Renal cortex interstitium (tissue), 15 donors: ENCODE measurements around the gene CHD6. TPM values are rescaled to one million over a fixed set of nuclear protein-coding genes. Genes with fewer than 3 reads are reported as not detected.

Experiments used
- DNase-seq, 11 donors: peaks; one replicate each; pipeline ENCODE4 v3.0.0-alpha.2; 2013; ENCODE audit warnings: low read depth in 9 of 11, low spot score in 4 of 11; ENCODE audit errors: extremely low read depth in 1 of 11
- long read RNA-seq, 16 experiments: transcript quantifications; one replicate each; lab custom pipeline, GENCODE V29; 2026
- polyA plus RNA-seq, 3 donors: library from polyadenylated mRNA; unstranded; fragments of 120-200 nt; gene quantifications; one replicate each; pipeline ENCODE4 v1.2.1, GENCODE V29; 2013; ENCODE audit not compliant: insufficient read length in 3 of 3

Gene CHD6, protein sequence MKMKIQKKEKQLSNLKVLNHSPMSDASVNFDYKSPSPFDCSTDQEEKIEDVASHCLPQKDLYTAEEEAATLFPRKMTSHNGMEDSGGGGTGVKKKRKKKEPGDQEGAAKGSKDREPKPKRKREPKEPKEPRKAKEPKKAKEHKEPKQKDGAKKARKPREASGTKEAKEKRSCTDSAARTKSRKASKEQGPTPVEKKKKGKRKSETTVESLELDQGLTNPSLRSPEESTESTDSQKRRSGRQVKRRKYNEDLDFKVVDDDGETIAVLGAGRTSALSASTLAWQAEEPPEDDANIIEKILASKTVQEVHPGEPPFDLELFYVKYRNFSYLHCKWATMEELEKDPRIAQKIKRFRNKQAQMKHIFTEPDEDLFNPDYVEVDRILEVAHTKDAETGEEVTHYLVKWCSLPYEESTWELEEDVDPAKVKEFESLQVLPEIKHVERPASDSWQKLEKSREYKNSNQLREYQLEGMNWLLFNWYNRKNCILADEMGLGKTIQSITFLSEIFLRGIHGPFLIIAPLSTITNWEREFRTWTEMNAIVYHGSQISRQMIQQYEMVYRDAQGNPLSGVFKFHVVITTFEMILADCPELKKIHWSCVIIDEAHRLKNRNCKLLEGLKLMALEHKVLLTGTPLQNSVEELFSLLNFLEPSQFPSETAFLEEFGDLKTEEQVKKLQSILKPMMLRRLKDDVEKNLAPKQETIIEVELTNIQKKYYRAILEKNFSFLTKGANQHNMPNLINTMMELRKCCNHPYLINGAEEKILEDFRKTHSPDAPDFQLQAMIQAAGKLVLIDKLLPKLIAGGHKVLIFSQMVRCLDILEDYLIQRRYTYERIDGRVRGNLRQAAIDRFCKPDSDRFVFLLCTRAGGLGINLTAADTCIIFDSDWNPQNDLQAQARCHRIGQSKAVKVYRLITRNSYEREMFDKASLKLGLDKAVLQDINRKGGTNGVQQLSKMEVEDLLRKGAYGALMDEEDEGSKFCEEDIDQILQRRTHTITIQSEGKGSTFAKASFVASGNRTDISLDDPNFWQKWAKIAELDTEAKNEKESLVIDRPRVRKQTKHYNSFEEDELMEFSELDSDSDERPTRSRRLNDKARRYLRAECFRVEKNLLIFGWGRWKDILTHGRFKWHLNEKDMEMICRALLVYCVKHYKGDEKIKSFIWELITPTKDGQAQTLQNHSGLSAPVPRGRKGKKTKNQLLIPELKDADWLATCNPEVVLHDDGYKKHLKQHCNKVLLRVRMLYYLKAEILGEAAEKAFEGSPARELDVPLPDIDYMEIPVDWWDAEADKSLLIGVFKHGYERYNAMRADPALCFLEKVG (N-terminal part only)
- polyA plus RNA-seq, result 10 to 100 TPM; 45.1 to 55.3 (median 51.1) TPM
- long read RNA-seq, donor 1, transcript CHD6-208 (3 exons, 2,829 nt), result major isoform, 9 of 10 reads
- long read RNA-seq, donor 1, partial matches to known transcripts, result 0 of 10 reads
- long read RNA-seq, donor 1, other reads (novel, unspliced or antisense), result 0 of 10 reads
- long read RNA-seq, donor 2, transcript CHD6-208 (3 exons, 2,829 nt), result major isoform, 5 of 5 reads
- long read RNA-seq, donor 2, partial matches to known transcripts, result 0 of 5 reads
- long read RNA-seq, donor 2, other reads (novel, unspliced or antisense), result 0 of 5 reads
- long read RNA-seq, donor 3, transcript CHD6-208 (3 exons, 2,829 nt), result major isoform, 6 of 13 reads
- long read RNA-seq, donor 3, partial matches to known transcripts, result 5 of 13 reads
- long read RNA-seq, donor 3, other reads (novel, unspliced or antisense), result 0 of 13 reads
- long read RNA-seq, donor 4, transcript CHD6-208 (3 exons, 2,829 nt), result major isoform, 5 of 12 reads
- long read RNA-seq, donor 4, partial matches to known transcripts, result 7 of 12 reads
- long read RNA-seq, donor 4, other reads (novel, unspliced or antisense), result 0 of 12 reads
- long read RNA-seq, donor 5, transcript CHD6-208 (3 exons, 2,829 nt), result major isoform, 8 of 22 reads
- long read RNA-seq, donor 5, partial matches to known transcripts, result 12 of 22 reads
- long read RNA-seq, donor 5, other reads (novel, unspliced or antisense), result 0 of 22 reads
- long read RNA-seq, donor 6, transcript CHD6-208 (3 exons, 2,829 nt), result major isoform, 19 of 33 reads
- long read RNA-seq, donor 6, partial matches to known transcripts, result 12 of 33 reads
- long read RNA-seq, donor 6, other reads (novel, unspliced or antisense), result 0 of 33 reads
- long read RNA-seq, donor 7, transcript CHD6-208 (3 exons, 2,829 nt), result major isoform, 6 of 18 reads
- long read RNA-seq, donor 7, partial matches to known transcripts, result 10 of 18 reads
- long read RNA-seq, donor 7, other reads (novel, unspliced or antisense), result 0 of 18 reads
- long read RNA-seq, donor 8, transcript CHD6-208 (3 exons, 2,829 nt), result major isoform, 15 of 43 reads
- long read RNA-seq, donor 8, partial matches to known transcripts, result 24 of 43 reads
- long read RNA-seq, donor 8, other reads (novel, unspliced or antisense), result 0 of 43 reads
- long read RNA-seq, donor 9, transcript CHD6-208 (3 exons, 2,829 nt), result major isoform, 7 of 15 reads
- long read RNA-seq, donor 9, partial matches to known transcripts, result 7 of 15 reads
- long read RNA-seq, donor 9, other reads (novel, unspliced or antisense), result 0 of 15 reads
- long read RNA-seq, donor 10, partial matches to known transcripts, result 0 of 5 reads
- long read RNA-seq, donor 10, other reads (novel, unspliced or antisense), result 0 of 5 reads
- long read RNA-seq, donor 11, transcript CHD6-208 (3 exons, 2,829 nt), result major isoform, 6 of 34 reads
- long read RNA-seq, donor 11, partial matches to known transcripts, result 28 of 34 reads
- long read RNA-seq, donor 11, other reads (novel, unspliced or antisense), result 0 of 34 reads
- long read RNA-seq, donor 12, partial matches to known transcripts, result 0 of 2 reads
- long read RNA-seq, donor 12, other reads (novel, unspliced or antisense), result 0 of 2 reads
- long read RNA-seq, donor 13, transcript CHD6-208 (3 exons, 2,829 nt), result major isoform, 15 of 22 reads
- long read RNA-seq, donor 13, partial matches to known transcripts, result 5 of 22 reads
- long read RNA-seq, donor 13, other reads (novel, unspliced or antisense), result 0 of 22 reads
- long read RNA-seq, donor 14, partial matches to known transcripts, result 0 of 4 reads
- long read RNA-seq, donor 14, other reads (novel, unspliced or antisense), result 0 of 4 reads
- long read RNA-seq, donor 15, partial matches to known transcripts, result 5 of 8 reads
- long read RNA-seq, donor 15, other reads (novel, unspliced or antisense), result 0 of 8 reads
- long read RNA-seq, donor 16, transcript CHD6-208 (3 exons, 2,829 nt), result major isoform, 13 of 59 reads
- long read RNA-seq, donor 16, partial matches to known transcripts, result 36 of 59 reads
- long read RNA-seq, donor 16, other reads (novel, unspliced or antisense), result 5 of 59 reads

DNA sequence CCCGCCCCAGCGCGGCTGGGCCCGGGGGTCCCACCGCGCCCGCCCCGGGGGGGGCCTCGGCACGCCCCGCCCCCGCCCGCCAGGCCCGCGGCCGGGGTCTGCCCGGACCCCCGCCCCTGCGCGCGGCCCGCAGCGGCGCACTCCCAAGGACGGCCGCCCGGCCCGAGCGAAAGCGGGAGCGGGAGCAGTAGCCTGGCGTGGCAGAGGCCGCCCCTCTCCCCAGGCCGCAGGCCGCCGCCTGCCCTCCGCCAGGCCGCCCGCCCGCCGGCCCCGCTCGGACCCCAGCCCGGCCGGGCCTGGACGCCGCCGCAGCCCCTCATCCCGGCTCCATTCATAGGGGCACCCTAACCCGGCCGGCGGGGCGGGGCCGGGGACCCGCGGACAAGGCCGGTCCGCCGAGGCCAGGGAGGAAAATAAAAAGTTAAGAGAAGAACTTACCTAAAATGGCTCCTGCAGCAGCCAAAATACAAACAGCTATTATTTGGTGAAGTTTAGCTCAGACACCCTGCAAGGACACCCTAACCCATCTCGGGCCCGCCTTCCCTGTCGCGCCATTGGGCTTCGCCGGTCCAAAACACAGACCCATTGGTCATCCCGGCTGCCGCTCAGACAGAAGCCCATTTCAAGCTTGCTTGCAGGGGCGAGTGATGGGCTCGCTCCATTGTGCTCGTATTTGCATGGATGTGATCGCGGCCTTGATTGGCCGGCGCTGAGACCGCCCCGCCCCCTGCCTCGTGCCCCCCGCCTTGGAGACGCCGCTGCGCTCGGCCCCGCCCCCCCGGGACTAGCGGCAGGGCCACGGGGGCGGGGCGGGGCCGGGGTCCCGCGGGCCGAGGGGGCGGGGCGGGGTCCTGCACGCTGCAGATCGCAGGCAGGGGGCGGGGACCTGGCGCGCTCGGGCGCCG, at the start of gene CHD6:
Gene CHD6 (minus strand): TSS at position 476 of the 905 bp plus-strand sequence. CDS start 67,040 bp downstream, outside the sequence.
- peak; percentile 96 to 99 (median 99) for DNase-seq

DNA sequence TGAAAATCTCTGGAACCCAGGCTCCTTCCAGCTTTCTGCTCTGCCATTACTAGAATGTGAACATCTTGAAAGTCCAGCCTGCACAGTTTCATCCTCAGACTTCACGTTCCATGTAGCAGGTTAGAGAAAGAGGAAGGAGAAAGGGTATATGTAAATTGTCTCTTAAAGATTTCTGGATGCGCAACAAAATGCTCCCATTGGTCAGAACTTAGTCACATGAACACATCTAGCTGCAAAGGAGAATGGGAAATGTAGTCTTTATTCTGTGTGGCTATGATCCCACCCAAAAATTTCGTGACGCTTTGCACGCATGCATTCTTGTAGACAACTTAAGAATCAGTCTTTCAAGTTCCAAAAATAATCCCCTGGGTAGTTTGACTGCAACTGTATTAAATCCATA, 46.4 kb upstream of the CHD6 start:
- DNase-seq, result no peak

DNA sequence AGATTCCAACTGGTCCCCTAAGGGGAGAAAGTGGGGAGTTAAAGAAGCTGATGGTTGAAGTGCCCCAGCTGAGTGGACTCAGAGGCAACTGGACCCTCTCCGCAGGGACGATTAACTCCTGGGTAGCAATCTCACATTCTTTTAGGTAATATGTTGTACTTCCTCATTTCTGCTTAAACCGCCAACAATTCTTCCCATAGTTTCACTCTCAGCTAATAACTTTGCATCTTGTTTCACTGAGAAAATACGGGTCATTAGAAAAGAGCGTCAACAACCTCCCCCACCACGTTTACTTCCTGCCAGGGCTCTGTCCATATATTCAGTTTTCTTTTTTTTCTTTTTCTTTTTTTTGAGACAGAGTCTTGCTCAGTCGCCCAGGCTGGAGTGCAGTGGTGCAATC, 39.5 kb upstream of the CHD6 start:
- DNase-seq, result no peak

DNA sequence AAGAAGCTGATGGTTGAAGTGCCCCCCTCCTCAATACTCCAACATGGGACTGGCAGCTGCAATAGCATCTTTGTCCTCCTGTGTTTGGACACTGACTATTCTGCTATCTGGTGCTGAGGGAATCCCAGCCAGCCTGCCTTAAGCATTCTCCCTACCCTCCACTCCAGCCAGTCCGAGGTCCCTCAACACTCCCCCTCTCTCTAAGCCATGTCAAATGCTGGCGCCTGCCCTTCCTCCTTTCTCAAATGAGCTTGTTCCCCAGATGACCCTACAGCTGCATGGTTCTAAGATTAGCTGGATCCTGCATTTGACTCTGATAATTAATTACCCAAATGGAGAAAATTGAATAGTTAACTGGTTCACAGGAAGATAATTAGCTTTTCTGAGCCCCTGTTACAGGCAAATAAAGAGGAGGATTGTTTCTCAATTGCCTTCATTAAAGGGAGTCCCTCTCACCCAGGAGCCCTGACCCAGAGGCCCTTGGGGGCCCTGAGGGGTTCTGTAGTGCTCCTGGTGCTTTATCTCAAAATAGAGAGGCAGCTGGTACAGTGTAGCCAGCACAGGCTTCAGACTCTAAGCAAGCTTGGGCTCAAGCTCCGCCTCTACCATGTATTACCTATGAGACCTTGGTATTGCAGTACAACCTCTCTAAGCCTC, 37.9 kb upstream of the CHD6 start:
- DNase-seq, result no peak

DNA sequence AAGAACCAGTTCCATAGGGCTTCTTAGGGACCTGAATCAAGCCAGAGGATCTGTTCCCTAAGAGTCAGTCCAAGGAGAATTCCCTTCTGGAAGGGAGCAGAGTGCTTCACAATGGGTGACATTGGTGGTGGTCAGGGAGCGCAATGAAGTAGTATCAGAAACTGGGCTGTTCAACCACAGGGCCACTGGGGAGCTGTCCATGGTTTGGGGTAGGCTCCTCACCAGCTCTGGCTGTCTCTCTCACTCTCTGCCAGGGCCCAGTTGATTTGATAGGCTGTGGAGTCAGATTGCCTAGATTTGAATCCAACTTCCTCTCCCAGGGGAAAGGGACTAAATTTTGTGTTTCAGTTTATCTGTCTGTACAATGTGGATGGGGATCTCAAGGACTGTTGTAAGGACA, 36.7 kb upstream of the CHD6 start:
- DNase-seq, result peak in 6 of 11 donors; percentile 23 to 36 (median 31)

DNA sequence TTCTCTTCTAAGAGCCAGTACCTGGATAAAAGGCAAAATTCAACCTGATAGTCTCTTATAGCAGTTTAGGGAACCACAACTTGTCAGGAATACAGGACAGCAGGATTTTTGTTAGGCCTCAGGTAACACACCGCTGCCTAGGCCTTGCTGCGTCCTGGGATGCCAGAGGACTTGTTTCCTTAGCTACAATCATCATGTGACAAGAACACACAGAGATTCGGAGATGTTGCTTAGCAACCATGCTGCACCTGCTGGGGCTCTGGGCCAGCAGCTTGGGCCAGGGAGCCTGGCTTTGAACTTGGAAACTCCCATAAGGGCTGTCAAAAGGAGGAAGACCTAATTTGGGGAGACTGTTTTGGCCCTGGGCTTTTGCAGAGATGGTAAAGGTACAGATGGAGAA, 36.1 kb upstream of the CHD6 start:
- no peak for DNase-seq

DNA sequence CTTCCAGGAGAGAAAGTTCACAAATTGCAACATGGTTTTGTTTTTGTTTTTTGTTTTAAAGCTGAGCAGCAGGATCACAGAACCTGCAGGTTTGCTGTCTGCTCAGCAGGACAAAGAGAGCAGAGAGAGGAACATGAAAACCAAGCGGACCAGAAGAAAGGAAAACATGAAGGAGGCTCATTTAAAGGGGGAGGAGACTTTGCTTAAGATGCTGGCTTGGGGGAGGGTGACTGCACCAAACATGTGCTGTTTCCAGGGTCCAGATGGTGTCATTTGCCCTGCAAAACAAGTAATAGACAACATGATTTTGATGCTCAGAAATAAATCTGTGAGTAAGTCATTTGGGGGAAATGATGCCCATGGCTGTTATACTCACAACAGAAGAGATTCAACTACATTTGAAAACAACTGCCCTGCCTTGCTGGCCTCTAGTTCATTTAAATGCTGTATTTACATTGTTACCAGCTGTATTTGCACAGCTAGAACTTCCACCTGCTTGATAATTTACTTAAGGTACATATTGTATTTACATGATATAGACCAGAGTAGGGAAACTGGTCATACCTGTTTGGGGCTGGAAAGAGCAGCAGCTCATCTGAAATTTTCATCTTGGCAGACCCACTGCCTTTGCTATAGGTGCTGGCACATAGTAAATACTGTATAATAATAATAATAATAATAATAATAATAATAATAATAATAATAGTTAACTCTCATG, 32.2 kb upstream of the CHD6 start:
- DNase-seq, result peak in 1 of 11 donors; percentile 7

DNA sequence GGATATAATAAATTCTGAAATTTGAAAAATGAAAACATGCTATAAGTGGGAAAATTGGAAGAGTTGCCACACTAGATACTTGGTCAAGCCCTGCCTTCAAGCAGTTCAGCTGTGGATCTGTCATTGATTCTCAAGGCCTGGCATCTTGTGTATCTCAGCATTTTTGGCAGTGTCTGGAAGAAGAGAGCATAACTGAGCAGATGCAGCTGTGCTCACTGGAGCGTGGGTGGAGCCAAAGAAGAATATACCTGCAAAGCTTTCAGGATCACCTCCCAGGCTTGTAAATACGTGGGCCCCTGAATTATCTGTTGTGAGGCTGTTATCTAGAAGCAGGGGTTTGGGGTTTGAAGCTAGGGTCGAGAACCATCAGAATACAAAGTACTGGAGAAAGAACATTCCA, 31.3 kb upstream of the CHD6 start:
- DNase-seq, result peak in 1 of 11 donors; percentile 22

DNA sequence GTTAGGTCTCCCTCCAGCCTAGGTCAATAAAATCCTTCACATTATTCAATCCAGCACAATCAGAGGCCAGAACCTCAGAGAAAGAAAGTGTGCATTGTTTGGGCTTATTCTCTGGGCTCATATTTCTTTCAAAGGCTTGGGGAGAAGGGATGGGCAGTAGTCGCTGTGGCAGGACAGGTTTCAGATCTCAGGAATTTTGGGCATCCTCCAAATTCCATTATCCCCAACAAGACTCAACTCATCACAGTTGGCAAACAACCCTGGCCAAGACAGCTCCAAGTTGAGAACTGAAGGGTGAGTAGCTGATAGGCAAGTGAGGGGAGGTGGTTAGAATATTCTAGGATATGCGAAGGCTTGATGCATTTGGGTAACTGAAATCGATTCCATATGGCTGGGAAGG, 27.2 kb upstream of the CHD6 start:
- no peak for DNase-seq

DNA sequence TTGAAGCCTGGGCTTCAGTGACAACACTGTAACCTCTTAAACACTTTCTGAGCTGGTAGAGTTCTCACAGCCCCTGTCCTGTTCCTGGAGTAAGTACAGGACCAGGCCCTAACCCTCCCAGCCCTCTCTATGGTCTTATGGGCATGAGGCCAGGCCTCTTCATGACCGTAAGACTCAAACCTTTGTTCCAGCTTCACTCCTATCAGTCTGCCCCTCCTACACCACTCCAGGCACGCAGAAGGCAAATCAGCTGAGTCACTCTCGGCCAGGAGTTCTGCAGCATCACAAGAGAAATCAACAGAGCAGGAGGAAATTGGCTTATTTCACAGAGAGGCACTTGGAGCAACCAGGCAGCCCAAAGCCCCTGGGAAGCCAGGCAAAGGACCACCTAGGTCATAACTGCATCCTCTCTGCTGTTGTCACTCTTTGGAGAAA, 25.3 kb upstream of the CHD6 start:
- no peak for DNase-seq

DNA sequence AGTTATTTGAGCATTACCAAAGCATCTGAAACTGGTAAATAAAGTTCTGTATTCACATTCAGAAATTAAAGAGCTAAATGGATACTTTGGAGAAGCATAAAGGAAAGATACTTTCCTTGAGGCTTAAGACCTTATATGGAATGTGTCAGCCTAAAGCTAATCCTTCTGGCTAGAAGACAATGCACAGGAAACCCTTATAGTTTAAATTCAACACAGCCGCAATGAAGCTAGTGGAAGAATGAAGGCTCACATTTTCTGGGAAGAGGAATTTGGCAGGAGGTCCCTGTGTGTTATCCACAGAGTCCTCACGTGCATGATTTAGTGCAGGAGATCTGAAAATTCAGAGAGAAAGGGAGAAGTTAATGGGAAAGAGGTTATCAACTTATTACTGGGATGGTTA, 21.5 kb upstream of the CHD6 start:
- DNase-seq, result no peak

DNA sequence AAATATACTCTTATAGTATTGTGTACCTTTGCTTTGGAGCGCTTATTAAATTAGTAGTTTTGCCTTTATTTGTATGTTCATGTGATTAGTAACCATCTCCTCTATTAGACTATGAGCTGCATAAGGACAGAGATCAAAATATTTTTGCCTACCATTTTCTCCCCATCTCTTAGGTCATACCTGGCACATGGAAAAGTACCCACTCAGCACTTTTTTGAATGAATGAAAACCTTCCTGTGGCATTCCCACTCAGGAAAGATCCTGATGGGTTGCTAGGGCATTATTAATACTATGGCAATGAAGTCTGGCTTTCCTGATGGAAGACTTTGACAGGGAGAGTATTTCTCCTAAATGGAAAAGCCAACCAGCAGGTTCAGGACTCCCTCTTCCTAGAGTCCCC, 20.3 kb upstream of the CHD6 start:
- DNase-seq, result no peak

DNA sequence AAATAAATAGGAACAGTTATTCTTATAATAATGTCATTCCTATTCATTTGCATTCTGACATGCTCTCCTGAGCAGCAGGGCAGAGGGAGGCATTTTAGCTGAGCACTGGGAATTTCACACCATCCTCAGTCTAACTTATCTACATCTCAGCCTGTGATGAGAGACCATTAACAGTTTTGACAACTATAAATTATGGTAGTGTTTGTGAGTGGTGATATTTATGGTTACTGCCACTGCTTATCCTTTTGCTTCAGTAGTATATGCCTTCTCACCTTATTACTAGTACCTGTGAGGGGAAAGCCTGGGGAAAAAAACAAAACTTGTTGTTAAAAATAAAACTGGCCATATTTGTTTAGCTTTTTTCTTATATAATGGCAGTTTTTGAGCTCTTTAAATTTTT, 17.0 kb upstream of the CHD6 start:
- DNase-seq, result no peak
